Keratinocyte (primary cell): ENCODE data around the gene MED14. TPM values are rescaled to one million over a fixed set of nuclear protein-coding genes. Genes with fewer than 3 reads are reported as not detected.

Experiments
- DNase-seq: peaks from one replicate; pipeline ENCODE4 v3.0.0-alpha.2; 2011; ENCODE audit warnings: low read depth, missing footprints, low spot score
- FAIRE-seq: peaks from 2 replicates; lab custom pipeline; 2011; peaks lifted over from hg19 to GRCh38; lab: Jason Lieb, UNC
- H2AFZ ChIP-seq: 2 replicates; pipeline ENCODE4 v1.6.0; 2012; ENCODE audit warnings: low read length, control low read depth, inconsistent platforms; ENCODE audit not compliant: control insufficient read depth
- H3K27ac ChIP-seq: 2 replicates; pipeline ENCODE4 v1.5.1; 2011; ENCODE audit warnings: low read length; ENCODE audit not compliant: control insufficient read depth, insufficient read depth
- H3K27me3 ChIP-seq: 3 replicates; pipeline ENCODE4 v1.6.0; 2011; ENCODE audit warnings: low read length; ENCODE audit not compliant: control insufficient read depth, insufficient read depth; ENCODE audit errors: extremely low read depth
- H3K36me3 ChIP-seq, 2 experiments: 2 replicates in 1 of 2; 3 replicates in 1 of 2; pipeline ENCODE4 v1.5.1; 2011; ENCODE audit warnings: low read length in 2 of 2, mild to moderate bottlenecking in 1 of 2; ENCODE audit not compliant: control insufficient read depth in 2 of 2, insufficient read depth in 2 of 2; ENCODE audit errors: extremely low read depth in 1 of 2
- H3K4me1 ChIP-seq: 3 replicates; pipeline ENCODE4 v1.5.1; 2011; ENCODE audit warnings: low read length; ENCODE audit not compliant: control insufficient read depth, insufficient read depth; ENCODE audit errors: extremely low read depth
- H3K4me2 ChIP-seq: 3 replicates; pipeline ENCODE4 v1.6.0; 2011; ENCODE audit warnings: low read depth, low read length; ENCODE audit not compliant: control insufficient read depth, insufficient read depth; ENCODE audit errors: extremely low read depth
- H3K4me3 ChIP-seq, 3 experiments: fragments of 200-600 bp in 1 of 3; sonication (generic) in 1 of 3; 2 replicates in 2 of 3; 3 replicates in 1 of 3; pipeline ENCODE4 v1.5.1; 2011 to 2016; ENCODE audit warnings: low read length in 3 of 3, mild to moderate bottlenecking in 3 of 3, control low read depth in 2 of 3, inconsistent platforms in 1 of 3, low read depth in 1 of 3, mixed read lengths in 1 of 3, mixed run types in 1 of 3, moderate library complexity in 1 of 3; ENCODE audit not compliant: control insufficient read depth in 2 of 3, insufficient read depth in 2 of 3; ENCODE audit errors: extremely low read depth in 1 of 3
- H3K79me2 ChIP-seq: 2 replicates; pipeline ENCODE4 v1.6.0; 2012; ENCODE audit warnings: low read length; ENCODE audit not compliant: control insufficient read depth, insufficient read depth
- H3K9ac ChIP-seq: 3 replicates; pipeline ENCODE4 v1.6.0; 2011; ENCODE audit warnings: low read length; ENCODE audit not compliant: control insufficient read depth, insufficient read depth; ENCODE audit errors: extremely low read depth
- H3K9me1 ChIP-seq: 3 replicates; pipeline ENCODE4 v1.6.0; 2011; ENCODE audit warnings: low read length; ENCODE audit not compliant: control insufficient read depth, insufficient read depth; ENCODE audit errors: extremely low read depth
- H3K9me3 ChIP-seq: 2 replicates; pipeline ENCODE4 v1.5.1; 2012; ENCODE audit warnings: low read depth, low read length; ENCODE audit not compliant: control insufficient read depth
- H4K20me1 ChIP-seq: 3 replicates; pipeline ENCODE4 v1.6.0; 2011; ENCODE audit warnings: low read length; ENCODE audit not compliant: control insufficient read depth, insufficient read depth; ENCODE audit errors: extremely low read depth
- EZH2 ChIP-seq: IDR thresholded peaks from one replicate; pipeline ENCODE4 v1.6.1; 2012; ENCODE audit warnings: inconsistent platforms, mild to moderate bottlenecking, low read length, moderate library complexity
- dilution Hi-C: fragments of 300-500 bp; cut with MboI; formaldehyde crosslinking; loops from one replicate; pipeline ENCODE4 v1.7.0; 2020; ENCODE audit warnings: low sequenced_read_pairs; ENCODE audit not compliant: extremely low pct_ligation_motif_present
- polyA plus RNA-seq, 5 experiments: library from polyadenylated mRNA; depleted of rRNA in 3 of 5; stranded (reverse) in 3 of 5; stranded (forward) in 1 of 5; unstranded in 1 of 5; fragments of >200 nt; gene quantifications; 1 replicate in 1 of 5; 2 replicates in 3 of 5; 3 replicates in 1 of 5; pipeline versions ENCODE4 v1.2.1 to v1.2.3, GENCODE V29; 2011 to 2012; ENCODE audit warnings: missing spikeins in 2 of 5, low read depth in 1 of 5, low replicate concordance in 1 of 5
- TF ChIP-seq, protein P1 (sequence below), 3 experiments: IDR thresholded peaks in 1 of 3; conservative IDR thresholded peaks in 1 of 3; optimal IDR thresholded peaks in 1 of 3; 2 replicates in 2 of 3; 3 replicates in 1 of 3; pipeline versions ENCODE3 to v1.5.1; 2011; ENCODE audit warnings: low read length in 3 of 3, mild to moderate bottlenecking in 3 of 3, moderate library complexity in 2 of 3, control low read depth in 1 of 3, inconsistent platforms in 1 of 3; ENCODE audit not compliant: insufficient read depth in 2 of 3; ENCODE audit errors: extremely low read depth in 1 of 3

The MED14 gene
- polyA plus RNA-seq, 1 donor (not counting 4 experiments of a cell fraction or from before 2014, with no cell fraction given): 25.9 TPM

DNA sequence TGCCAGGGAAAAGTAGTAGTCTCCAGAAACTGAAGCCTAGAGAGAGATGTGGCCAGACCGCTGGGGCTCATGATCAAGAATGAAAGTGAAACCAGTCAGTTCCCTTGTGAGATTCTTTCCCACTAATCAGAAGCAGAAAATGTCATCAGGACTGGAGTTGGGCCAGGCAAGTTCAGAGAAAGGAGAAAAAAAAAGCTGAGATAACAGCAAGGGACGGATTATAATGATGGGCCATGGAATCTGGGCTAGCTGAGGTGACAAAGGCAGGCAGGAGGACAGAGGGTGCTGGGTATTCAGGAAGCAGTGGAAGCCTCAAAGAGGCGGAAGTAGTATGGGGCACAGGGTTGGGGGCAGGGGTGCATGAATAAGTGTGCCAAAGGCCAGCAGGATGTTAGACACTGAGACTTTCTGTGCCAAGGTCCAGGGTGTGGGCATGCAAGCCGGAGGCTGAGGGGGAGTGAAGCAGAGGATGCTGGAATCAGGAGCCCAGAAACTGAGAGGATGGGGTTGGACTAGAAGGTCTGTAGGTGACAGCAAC lies 90.5 kb downstream of the MED14 start:
- H3K36me3 ChIP-seq: peaks cover 2 to 7% of the 10 kb centered on the region in 2 experiments
- TF ChIP-seq EZH2: no peak
- TF ChIP-seq, protein P1, sequence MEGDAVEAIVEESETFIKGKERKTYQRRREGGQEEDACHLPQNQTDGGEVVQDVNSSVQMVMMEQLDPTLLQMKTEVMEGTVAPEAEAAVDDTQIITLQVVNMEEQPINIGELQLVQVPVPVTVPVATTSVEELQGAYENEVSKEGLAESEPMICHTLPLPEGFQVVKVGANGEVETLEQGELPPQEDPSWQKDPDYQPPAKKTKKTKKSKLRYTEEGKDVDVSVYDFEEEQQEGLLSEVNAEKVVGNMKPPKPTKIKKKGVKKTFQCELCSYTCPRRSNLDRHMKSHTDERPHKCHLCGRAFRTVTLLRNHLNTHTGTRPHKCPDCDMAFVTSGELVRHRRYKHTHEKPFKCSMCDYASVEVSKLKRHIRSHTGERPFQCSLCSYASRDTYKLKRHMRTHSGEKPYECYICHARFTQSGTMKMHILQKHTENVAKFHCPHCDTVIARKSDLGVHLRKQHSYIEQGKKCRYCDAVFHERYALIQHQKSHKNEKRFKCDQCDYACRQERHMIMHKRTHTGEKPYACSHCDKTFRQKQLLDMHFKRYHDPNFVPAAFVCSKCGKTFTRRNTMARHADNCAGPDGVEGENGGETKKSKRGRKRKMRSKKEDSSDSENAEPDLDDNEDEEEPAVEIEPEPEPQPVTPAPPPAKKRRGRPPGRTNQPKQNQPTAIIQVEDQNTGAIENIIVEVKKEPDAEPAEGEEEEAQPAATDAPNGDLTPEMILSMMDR (optimal IDR thresholded peaks at IDR 0.05 in 1 of 3, IDR thresholded peaks at IDR 0.05 in 1 of 3, conservative IDR thresholded peaks at IDR 0.05 in 1 of 3; ENCODE audit: extremely low read depth in 1 of 3, insufficient read depth in 2 of 3, low read length in 3 of 3): no peak
- peak overlapping the region; percentile 28 to 62 (median 59) for H3K4me3 ChIP-seq
- no peak overlapping the region for H2AFZ ChIP-seq
- H3K9me3 ChIP-seq: no peaks in the 10 kb centered on the region
- FAIRE-seq (no peak), DNase-seq (no peak)
- peak overlapping the region; percentile 36 for H3K9ac ChIP-seq
- H3K27ac ChIP-seq: peak overlapping the region; percentile 58
- H3K9me1 ChIP-seq: no peaks in the 10 kb centered on the region
- no peaks in the 10 kb centered on the region for H3K27me3 ChIP-seq
- H3K4me1 ChIP-seq: peaks cover 15% of the 10 kb centered on the region
- dilution Hi-C loops: no loop called here
- peak overlapping the region; percentile 86 for H3K4me2 ChIP-seq
- peaks cover 63% of the 10 kb centered on the region for H3K79me2 ChIP-seq
- H4K20me1 ChIP-seq: peaks cover 4% of the 10 kb centered on the region

DNA sequence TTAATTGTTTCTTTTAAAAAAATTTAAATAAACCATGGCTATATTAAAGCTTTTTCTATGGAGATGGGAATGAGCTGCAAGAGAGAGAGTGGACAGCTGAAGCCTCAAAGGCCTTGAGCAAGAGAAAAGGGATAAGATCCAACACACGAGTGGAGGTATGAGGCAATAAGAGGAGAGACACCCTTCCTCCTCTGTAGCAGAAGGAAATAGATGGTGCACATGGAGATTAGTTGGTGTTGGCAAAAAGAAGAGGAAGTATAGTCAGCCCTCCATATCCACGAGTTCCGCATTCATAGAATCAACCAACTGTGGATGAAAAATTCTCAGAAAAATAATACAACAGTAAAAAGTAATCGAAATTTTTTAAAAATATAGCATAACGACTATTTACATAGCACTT lies 91.2 kb downstream of the MED14 start:
- Histone ChIP-seq H3K4me2 (peak overlapping the region; percentile 86), H2AFZ (no peak overlapping the region), H3K9ac (peak overlapping the region; percentile 2), H3K27ac (no peak overlapping the region), H3K27me3 (no peaks in the 10 kb centered on the region), H3K9me1 (no peaks in the 10 kb centered on the region), H4K20me1 (peaks cover 4% of the 10 kb centered on the region), H3K79me2 (peaks cover 68% of the 10 kb centered on the region), H3K4me3 (peak overlapping the region in 2 of 3 experiments; percentile 28 to 62), H3K4me1 (peaks cover 15% of the 10 kb centered on the region), H3K9me3 (no peaks in the 10 kb centered on the region), H3K36me3 (peaks cover 2 to 11% of the 10 kb centered on the region in 2 experiments)
- TF ChIP-seq, protein P1 (optimal IDR thresholded peaks at IDR 0.05 in 1 of 3, IDR thresholded peaks at IDR 0.05 in 1 of 3, conservative IDR thresholded peaks at IDR 0.05 in 1 of 3; ENCODE audit: extremely low read depth in 1 of 3, insufficient read depth in 2 of 3, low read length in 3 of 3): no peak
- TF ChIP-seq EZH2: no peak
- dilution Hi-C loops: no loop called here
- FAIRE-seq (no peak), DNase-seq (no peak)
